ENCODE results near the gene FAM107A.

DNA sequence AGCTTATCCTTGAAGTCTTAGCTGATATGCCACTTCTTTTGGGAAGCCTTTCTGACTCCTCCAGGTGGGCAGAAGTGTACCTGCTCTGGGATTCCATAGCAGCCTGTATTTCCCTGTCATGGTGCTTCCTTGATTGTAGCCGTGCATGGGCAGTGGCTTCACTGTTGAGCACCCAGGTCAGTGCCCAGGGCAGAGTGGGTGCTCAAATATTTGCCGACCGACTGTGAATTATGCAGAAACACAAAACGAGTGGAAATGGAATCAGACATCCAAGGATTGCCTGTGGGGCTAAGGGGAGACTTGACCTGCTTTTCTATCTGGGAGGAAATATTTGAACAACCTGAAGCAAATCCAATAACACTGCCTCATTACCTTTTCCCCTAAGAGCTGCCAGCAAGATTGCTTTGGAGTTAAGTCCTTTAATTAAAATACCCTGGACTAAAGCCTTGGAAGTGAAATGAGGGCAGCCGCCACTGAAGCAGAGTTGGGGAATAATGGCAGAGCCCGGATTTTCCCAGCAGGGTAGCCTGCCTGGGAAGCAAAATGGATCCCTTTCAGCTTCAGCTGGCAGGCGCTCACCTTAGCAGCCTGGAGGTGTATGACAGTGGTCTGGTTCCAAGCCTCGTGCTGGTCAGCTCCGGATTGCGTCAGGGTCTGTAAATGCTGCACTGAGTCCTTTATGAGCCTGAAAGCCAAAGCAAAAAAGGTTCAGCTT is 55.1 kb downstream of the FAM107A start:
- TF ChIP-seq CTCF (conservative IDR thresholded peaks at IDR 0.05; ENCODE audit: low read depth, low read length) = no peak
- TF ChIP-seq EZH2 (IDR thresholded peaks at IDR 0.05; ENCODE audit: borderline replicate concordance, low read depth, low read length, poor library complexity, severe bottlenecking) = no peak

All from A673 (cell line).